Measurements from ENCODE around the gene CRBN. TPM values are rescaled to one million over a fixed set of nuclear protein-coding genes. Genes with fewer than 3 reads are reported as not detected.
A peak's percentile ranks its signal among the peaks of the same experiment; 100 is the strongest.

The CRBN gene
- total and polyA plus RNA-seq, 9 of the 15 experiments (the other 6 are each of a cell fraction or from before 2014, with no cell fraction given) = 40.8 to 331 (median 57.4) TPM

DNA sequence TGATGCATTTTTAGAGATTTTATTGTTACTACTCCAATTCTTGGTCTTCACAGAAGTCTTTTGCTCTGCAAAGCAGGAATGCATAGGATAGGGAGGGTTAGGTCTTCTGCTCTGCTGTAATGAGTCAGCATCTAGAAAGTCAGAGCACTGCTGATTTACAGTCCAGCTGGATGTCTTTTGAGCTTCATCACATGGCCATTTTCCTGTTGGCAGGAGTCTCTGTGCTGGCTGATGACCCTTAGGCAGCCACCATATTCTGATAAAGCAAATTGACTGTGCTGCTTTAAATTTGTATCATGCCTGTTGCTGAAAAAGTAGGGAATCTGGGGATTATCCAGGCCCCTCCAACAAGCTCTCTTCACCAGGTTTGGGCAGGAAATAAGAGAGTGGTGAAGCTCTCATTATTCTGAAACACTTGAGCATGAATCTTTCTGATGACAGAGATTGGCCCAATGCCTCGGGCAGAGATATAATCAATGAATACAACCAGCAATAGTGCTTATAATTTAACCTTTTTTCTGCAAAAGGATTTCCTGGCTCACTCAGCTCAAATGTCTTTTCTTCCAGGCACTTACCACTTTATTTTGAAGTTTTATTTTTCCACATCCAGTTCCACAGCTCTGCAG, 9.7 kb upstream of the CRBN start (continued):
- TF ChIP-seq ZNF121 (CRISPR knock-in tag; conservative IDR thresholded peaks at IDR 0.05) = no peak
- TF ChIP-seq ADNP (tag; IDR thresholded peaks at IDR 0.05) = no peak
- TF ChIP-seq ASH1L (IDR thresholded peaks at IDR 0.05; ENCODE audit: borderline replicate concordance, low read depth, partially characterized antibody) = no peak
- TF ChIP-seq POLR2AphosphoS5 (IDR thresholded peaks at IDR 0.05; ENCODE audit: control insufficient read depth, insufficient read depth, low read depth, low read length) = no peak
- TF ChIP-seq ETV6 (IDR thresholded peaks at IDR 0.05; ENCODE audit: borderline replicate concordance in 1 of 2, low read depth in 2 of 2, low read length in 1 of 2) = no peak
- no peak for TF ChIP-seq ETV6 (CRISPR knock-in tag; IDR thresholded peaks at IDR 0.05; ENCODE audit: borderline replicate concordance)
- no peak for TF ChIP-seq ZNF551 (CRISPR knock-in tag; IDR thresholded peaks at IDR 0.05)
- no peak for TF ChIP-seq ZNF311 (CRISPR knock-in tag; IDR thresholded peaks at IDR 0.05)
- no peak for TF ChIP-seq ZNF778 (CRISPR knock-in tag; IDR thresholded peaks at IDR 0.05)
- TF ChIP-seq KHSRP (IDR thresholded peaks at IDR 0.05) = no peak
- TF ChIP-seq POLR2H (tag; IDR thresholded peaks at IDR 0.05; ENCODE audit: low read depth) = no peak
- no peak for TF ChIP-seq SP1 (CRISPR knock-in tag; IDR thresholded peaks at IDR 0.05)
- no peak for TF ChIP-seq ZNF668 (CRISPR knock-in tag; IDR thresholded peaks at IDR 0.05)
- no peak for TF ChIP-seq CBX2 (IDR thresholded peaks at IDR 0.05; ENCODE audit: insufficient read depth, low read length, poor library complexity, severe bottlenecking)
- TF ChIP-seq, protein P1, sequence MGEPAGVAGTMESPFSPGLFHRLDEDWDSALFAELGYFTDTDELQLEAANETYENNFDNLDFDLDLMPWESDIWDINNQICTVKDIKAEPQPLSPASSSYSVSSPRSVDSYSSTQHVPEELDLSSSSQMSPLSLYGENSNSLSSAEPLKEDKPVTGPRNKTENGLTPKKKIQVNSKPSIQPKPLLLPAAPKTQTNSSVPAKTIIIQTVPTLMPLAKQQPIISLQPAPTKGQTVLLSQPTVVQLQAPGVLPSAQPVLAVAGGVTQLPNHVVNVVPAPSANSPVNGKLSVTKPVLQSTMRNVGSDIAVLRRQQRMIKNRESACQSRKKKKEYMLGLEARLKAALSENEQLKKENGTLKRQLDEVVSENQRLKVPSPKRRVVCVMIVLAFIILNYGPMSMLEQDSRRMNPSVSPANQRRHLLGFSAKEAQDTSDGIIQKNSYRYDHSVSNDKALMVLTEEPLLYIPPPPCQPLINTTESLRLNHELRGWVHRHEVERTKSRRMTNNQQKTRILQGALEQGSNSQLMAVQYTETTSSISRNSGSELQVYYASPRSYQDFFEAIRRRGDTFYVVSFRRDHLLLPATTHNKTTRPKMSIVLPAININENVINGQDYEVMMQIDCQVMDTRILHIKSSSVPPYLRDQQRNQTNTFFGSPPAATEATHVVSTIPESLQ (CRISPR knock-in tag; IDR thresholded peaks at IDR 0.05) = no peak
- TF ChIP-seq HMG20A (CRISPR knock-in tag; conservative IDR thresholded peaks at IDR 0.05) = no peak
- TF ChIP-seq ZEB2 (IDR thresholded peaks at IDR 0.05) = no peak
- no peak for TF ChIP-seq EGR1 (conservative IDR thresholded peaks at IDR 0.05)
- no peak; the same call in 1 of the 2 replicates for TF ChIP-seq EP300 (IDR thresholded peaks at IDR 0.05; ENCODE audit: low read length)
- TF ChIP-seq HDAC2 (IDR thresholded peaks at IDR 0.05) = no peak
- TF ChIP-seq ZNF197 (CRISPR knock-in tag; IDR thresholded peaks at IDR 0.05; ENCODE audit: low read depth) = no peak
- no peak for TF ChIP-seq SETDB1 (IDR thresholded peaks at IDR 0.05; ENCODE audit: low read length)
- 0 out of 2 replicates have a peak, but pooled peaks have one; percentile 19 for TF ChIP-seq L3MBTL2 (IDR thresholded peaks at IDR 0.05)
- peak; percentile 65 for TF ChIP-seq ZFP36 (IDR thresholded peaks at IDR 0.05; ENCODE audit: low read depth, low read length, partially characterized antibody)
- TF ChIP-seq KLF13 (tag; IDR thresholded peaks at IDR 0.05; ENCODE audit: borderline replicate concordance, low read depth) = no peak
- peak; percentile 51; the same call in 1 of the 2 replicates for TF ChIP-seq MECOM (CRISPR knock-in tag; IDR thresholded peaks at IDR 0.05)
- TF ChIP-seq RBM22 (IDR thresholded peaks at IDR 0.05; ENCODE audit: low read depth, low read length, poor library complexity, severe bottlenecking) = no peak
- TF ChIP-seq, protein P2, sequence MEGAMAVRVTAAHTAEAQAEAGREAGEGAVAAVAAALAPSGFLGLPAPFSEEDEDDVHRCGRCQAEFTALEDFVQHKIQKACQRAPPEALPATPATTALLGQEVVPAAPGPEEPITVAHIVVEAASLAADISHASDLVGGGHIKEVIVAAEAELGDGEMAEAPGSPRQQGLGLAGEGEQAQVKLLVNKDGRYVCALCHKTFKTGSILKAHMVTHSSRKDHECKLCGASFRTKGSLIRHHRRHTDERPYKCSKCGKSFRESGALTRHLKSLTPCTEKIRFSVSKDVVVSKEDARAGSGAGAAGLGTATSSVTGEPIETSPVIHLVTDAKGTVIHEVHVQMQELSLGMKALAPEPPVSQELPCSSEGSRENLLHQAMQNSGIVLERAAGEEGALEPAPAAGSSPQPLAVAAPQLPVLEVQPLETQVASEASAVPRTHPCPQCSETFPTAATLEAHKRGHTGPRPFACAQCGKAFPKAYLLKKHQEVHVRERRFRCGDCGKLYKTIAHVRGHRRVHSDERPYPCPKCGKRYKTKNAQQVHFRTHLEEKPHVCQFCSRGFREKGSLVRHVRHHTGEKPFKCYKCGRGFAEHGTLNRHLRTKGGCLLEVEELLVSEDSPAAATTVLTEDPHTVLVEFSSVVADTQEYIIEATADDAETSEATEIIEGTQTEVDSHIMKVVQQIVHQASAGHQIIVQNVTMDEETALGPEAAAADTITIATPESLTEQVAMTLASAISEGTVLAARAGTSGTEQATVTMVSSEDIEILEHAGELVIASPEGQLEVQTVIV (CRISPR knock-in tag; IDR thresholded peaks at IDR 0.05; ENCODE audit: borderline replicate concordance) = no peak

All from K562 (cell line).